HUES64 (cell line): ENCODE measurements around the gene LCE2B.
"Not testable (repeated sequence)": the region's sequence is repeated elsewhere in the genome, so short reads cannot be mapped to it uniquely, and the experiment has no call there.

Source experiments
- H3K27ac ChIP-seq: 2 replicates; pipeline ENCODE4 v1.7.0; 2013; ENCODE audit warnings: low read depth, low read length, inconsistent platforms
- H3K27me3 ChIP-seq: 2 replicates; pipeline ENCODE4 v1.6.1; 2013; ENCODE audit warnings: mild to moderate bottlenecking, low read length; ENCODE audit not compliant: insufficient read depth
- H3K36me3 ChIP-seq: 2 replicates; pipeline ENCODE4 v1.6.1; 2013; ENCODE audit warnings: mild to moderate bottlenecking, low read length; ENCODE audit not compliant: insufficient read depth
- H3K4me1 ChIP-seq: 2 replicates; pipeline ENCODE4 v1.6.1; 2013; ENCODE audit warnings: mild to moderate bottlenecking, low read length, moderate library complexity; ENCODE audit not compliant: insufficient read depth
- H3K4me3 ChIP-seq: 2 replicates; pipeline ENCODE4 v1.5.1; 2013; ENCODE audit warnings: mild to moderate bottlenecking, low read length, moderate library complexity
- H3K9ac ChIP-seq: 2 replicates; pipeline ENCODE4 v1.6.1; 2013; ENCODE audit warnings: mild to moderate bottlenecking, low read depth, low read length
- H3K9me3 ChIP-seq: 2 replicates; pipeline ENCODE4 v1.6.1; 2013; ENCODE audit warnings: low read depth, low read length; ENCODE audit not compliant: insufficient read depth
- WGBS: fragments of 150-250, 120-280 bp; methylation state at CpG from one replicate; pipeline ENCODE4 v1.1.7; 2013; ENCODE audit warnings: missing lambda C conversion rate; 5-methylcytosine and 5-hydroxymethylcytosine counted together

LCE2B gene

DNA sequence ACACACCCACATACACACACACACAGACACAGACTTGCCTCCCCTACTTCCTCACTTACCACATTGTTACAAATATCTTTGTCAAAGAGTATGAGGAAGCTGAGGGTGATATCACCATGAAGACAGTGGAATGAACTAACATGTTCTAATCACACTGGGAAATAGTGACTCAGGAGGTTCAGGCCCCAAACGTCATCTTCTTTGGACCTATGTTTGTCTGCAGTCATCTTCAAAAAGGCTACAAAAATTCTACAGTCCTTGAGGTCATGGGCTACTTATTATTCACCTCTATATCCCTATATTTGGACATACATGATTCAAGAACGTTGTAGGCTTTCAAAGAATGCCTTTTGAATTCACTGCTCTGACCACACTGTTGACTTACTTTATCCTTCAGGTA lies 12.9 kb upstream of the LCE2B start:
- Histone ChIP-seq H3K27me3 (no peaks in the 10 kb centered on the region), H3K4me1 (no peaks in the 10 kb centered on the region), H3K36me3 (no peaks in the 10 kb centered on the region), H3K4me3 (no peak overlapping the region), H3K9ac (no peak overlapping the region), H3K27ac (no peak overlapping the region), H3K9me3 (peaks cover 92% of the 10 kb centered on the region)
- WGBS, result 29% methylated on average over 2 of the region's 2 CpGs

GRCh38 chr1:152674983-152675382 lies 10.9 kb upstream of the LCE2B start, which contains the start of gene LCE2C:
LCE2C (plus strand) TSS chr1:152675279; CDS start chr1:152676016, 737 bp downstream.
- 65% methylated on average over 2 of the region's 3 CpGs for WGBS
- not testable (repeated sequence) for H3K4me3 ChIP-seq, H3K36me3 ChIP-seq

DNA sequence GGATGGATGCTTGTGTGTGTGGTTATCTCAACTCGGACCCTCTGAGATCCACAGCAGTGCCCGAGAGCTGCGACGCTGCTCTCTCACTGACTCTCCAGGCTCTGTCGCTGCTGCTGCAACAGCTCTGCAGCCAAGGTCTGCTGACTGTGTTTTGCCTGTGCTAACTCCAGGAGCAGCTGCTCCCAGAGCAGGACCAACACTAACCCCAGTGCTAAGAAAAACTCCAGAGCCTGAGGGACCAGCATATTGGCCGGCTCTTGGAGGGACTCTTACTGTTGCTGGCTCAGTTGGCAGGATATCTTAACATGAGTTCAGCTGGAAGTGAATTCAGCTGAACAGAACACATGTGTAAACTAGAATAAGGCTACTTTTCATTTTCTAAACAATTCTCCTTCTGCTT lies 6.5 kb upstream of the LCE2B start:
- Histone ChIP-seq H3K27me3 (no peaks in the 10 kb centered on the region), H3K9me3 (peaks cover 92% of the 10 kb centered on the region), H3K4me1 (no peaks in the 10 kb centered on the region), H3K36me3 (no peaks in the 10 kb centered on the region), H3K27ac (no peak overlapping the region), H3K4me3 (no peak overlapping the region), H3K9ac (no peak overlapping the region)
- WGBS, result 88% methylated on average over 6 of the region's 6 CpGs

More at GRCh38 chr1:152674983-152675382, 10.9 kb upstream of the LCE2B start, which contains the start of gene LCE2C:
- H3K4me1 ChIP-seq, H3K9ac ChIP-seq, H3K27ac ChIP-seq, H3K27me3 ChIP-seq: not testable (repeated sequence)
- peaks cover 91% of the 10 kb centered on the region for H3K9me3 ChIP-seq

GRCh38 chr1:152681616-152682015 lies 4.3 kb upstream of the LCE2B start:
- H3K9me3 ChIP-seq, result peaks cover 92% of the 10 kb centered on the region
- H3K27me3 ChIP-seq, result no peaks in the 10 kb centered on the region
- 91% methylated on average over 1 of the region's 2 CpGs for WGBS

GRCh38 chr1:152683846-152684245 lies 2.1 kb upstream of the LCE2B start:
- Histone ChIP-seq H3K9me3 (peaks cover 89% of the 10 kb centered on the region), H3K27me3 (no peaks in the 10 kb centered on the region), H3K4me1 (no peaks in the 10 kb centered on the region)

More at GRCh38 chr1:152681616-152682015, 4.3 kb upstream of the LCE2B start:
- Histone ChIP-seq H3K4me3 (no peak overlapping the region), H3K36me3 (no peaks in the 10 kb centered on the region), H3K4me1 (no peaks in the 10 kb centered on the region), H3K9ac (no peak overlapping the region), H3K27ac (no peak overlapping the region)

DNA sequence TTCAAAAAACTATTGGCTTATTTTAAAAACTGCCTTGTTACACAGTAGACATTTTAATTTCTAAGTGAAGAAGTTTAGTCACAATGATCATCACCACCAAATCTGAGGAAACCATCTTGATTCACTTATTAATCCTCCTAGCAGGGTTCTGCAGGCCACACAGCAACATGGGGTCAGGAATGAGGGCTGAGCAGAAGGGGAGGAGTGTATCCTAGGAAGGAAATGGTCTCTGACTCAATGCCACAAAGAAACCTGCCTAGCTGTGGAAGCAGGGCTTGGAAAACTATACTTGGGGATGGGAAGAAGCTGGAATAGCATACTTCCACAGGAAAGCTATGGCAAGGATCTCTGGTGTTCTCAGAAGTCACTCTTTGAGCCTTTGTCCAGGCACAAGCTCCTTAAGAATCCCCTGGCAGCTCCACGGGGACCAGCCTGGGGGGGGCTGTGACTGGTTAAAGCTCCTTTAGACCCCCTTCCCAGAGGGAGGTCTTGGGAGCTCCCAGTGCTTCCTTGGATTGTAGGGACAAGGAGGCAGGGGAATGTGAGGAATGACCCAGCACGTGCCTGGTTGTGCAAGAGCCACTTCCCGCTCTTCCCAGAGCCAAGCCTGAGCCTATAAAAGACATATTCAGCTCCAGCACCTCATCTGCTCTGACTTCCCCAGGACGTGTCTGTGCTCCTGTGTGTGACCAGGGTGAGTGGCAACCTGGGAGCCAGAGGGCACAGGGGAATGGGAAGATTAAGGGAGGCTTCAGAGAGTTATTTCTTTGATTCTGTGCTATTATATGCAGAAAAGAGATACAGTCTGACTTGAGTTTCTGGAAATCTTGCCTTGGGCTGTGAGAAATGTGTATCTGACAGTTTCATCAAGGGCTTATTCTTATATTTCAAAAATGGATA lies 12.0 kb downstream of the LCE2B start, which contains the start of gene LCE2A:
Gene LCE2A, plus strand, starts transcription at position 645 of the 900 bp plus-strand sequence. CDS start 557 bp downstream, outside the sequence.
- Histone ChIP-seq H3K4me1 (no peaks in the 10 kb centered on the region), H3K27me3 (no peaks in the 10 kb centered on the region), H3K9ac (no peak within 1 kb of the TSS), H3K9me3 (peaks cover 74% of the 10 kb centered on the region), H3K27ac (no peak within 1 kb of the TSS), H3K36me3 (no peaks in the 10 kb centered on the region), H3K4me3 (no peak within 1 kb of the TSS)
- WGBS, result 49% methylated on average over 4 of the region's 4 CpGs

More at GRCh38 chr1:152683846-152684245, 2.1 kb upstream of the LCE2B start:
- Histone ChIP-seq H3K4me3 (no peak overlapping the region), H3K36me3 (no peaks in the 10 kb centered on the region), H3K9ac (no peak overlapping the region), H3K27ac (no peak overlapping the region)

- 77% methylated on average over 3 of the region's 4 CpGs for WGBS
- Histone ChIP-seq H3K27ac (no peak overlapping the region), H3K36me3 (no peaks in the 10 kb centered on the region), H3K4me3 (no peak overlapping the region), H3K27me3 (no peaks in the 10 kb centered on the region), H3K9ac (no peak overlapping the region), H3K9me3 (peaks cover 91% of the 10 kb centered on the region), H3K4me1 (no peaks in the 10 kb centered on the region)
These were observed 13.8 kb downstream of the LCE2B start for GRCh38 chr1:152699746-152700145.

GRCh38 chr1:152707860-152708259 lies 21.9 kb downstream of the LCE2B start, which contains the start of gene LCE4A:
LCE4A (plus strand) TSS chr1:152708160; CDS start chr1:152709076, 916 bp downstream.
- H3K4me3 ChIP-seq, result no peak within 1 kb of the TSS
- no peak within 1 kb of the TSS for H3K27ac ChIP-seq
- H3K36me3 ChIP-seq, result no peaks in the 10 kb centered on the region
- H3K4me1 ChIP-seq, result no peaks in the 10 kb centered on the region
- peaks cover 97% of the 10 kb centered on the region for H3K9me3 ChIP-seq
- WGBS, result 48% methylated on average over 2 of the region's 2 CpGs
- H3K27me3 ChIP-seq, result no peaks in the 10 kb centered on the region
- no peak within 1 kb of the TSS for H3K9ac ChIP-seq

DNA sequence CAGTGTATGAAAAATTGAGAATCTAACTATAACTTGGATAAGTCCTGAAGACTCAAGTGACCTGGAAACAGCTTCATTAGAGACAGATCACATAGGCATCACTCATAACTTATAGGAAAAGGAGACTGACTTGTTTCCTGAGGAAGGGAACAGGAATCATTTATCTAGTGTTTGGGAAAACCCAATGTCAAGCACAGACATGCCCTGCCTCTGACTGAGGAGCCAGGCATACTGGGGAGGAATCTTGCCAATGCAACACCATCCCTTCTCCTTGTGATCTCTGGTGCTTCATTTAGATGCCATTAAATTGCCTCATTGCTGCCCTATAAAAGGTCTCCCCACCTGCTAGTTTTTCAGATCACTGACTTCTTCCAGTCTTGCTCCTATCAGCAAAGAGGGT lies 32.3 kb downstream of the LCE2B start:
- H3K27ac ChIP-seq, result no peak overlapping the region
- no peaks in the 10 kb centered on the region for H3K27me3 ChIP-seq
- no peak overlapping the region for H3K4me3 ChIP-seq
- no peaks in the 10 kb centered on the region for H3K36me3 ChIP-seq
- no peaks in the 10 kb centered on the region for H3K4me1 ChIP-seq
- H3K9ac ChIP-seq, result no peak overlapping the region
- peaks cover 100% of the 10 kb centered on the region for H3K9me3 ChIP-seq

DNA sequence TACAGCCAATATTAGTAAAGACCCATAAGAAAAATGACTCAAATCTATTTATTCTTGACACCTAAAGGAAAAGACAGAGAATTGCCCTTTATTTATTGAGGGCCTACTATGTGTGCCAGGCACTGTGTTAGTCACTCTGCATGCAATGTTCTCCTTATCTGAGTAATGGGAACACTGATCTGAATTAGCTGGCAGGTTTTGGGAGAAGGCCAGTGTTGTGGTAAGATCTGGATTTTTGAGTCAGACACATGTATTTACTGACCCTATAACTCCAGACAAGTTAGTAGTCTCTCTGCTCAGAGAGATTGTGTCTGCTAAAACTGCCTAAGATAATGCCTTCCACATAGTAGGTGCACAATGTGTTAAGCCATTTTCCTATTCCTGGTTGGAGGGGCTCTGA lies 39.3 kb downstream of the LCE2B start:
- Histone ChIP-seq H3K4me3 (no peak overlapping the region), H3K27me3 (no peaks in the 10 kb centered on the region), H3K4me1 (no peaks in the 10 kb centered on the region), H3K36me3 (no peaks in the 10 kb centered on the region), H3K9ac (no peak overlapping the region), H3K27ac (no peak overlapping the region), H3K9me3 (peaks cover 92% of the 10 kb centered on the region)

- Histone ChIP-seq H3K27me3 (no peaks in the 10 kb centered on the region), H3K9me3 (peaks cover 89% of the 10 kb centered on the region), H3K9ac (no peak overlapping the region), H3K27ac (no peak overlapping the region), H3K36me3 (no peaks in the 10 kb centered on the region), H3K4me1 (no peaks in the 10 kb centered on the region), H3K4me3 (no peak overlapping the region)
- no CpG with 5 or more reads among the region's 1 CpG for WGBS
These were observed 43.1 kb downstream of the LCE2B start for GRCh38 chr1:152728986-152729385.
